ENCODE results near the gene PRKCH. TPM values are rescaled to one million over a fixed set of nuclear protein-coding genes. Genes with fewer than 3 reads are reported as not detected.

Gene PRKCH
- total and polyA plus RNA-seq, 2 of the 13 experiments (the other 11 are each of a cell fraction or from before 2014, with no cell fraction given) = 0.48 to 1.3 TPM

DNA sequence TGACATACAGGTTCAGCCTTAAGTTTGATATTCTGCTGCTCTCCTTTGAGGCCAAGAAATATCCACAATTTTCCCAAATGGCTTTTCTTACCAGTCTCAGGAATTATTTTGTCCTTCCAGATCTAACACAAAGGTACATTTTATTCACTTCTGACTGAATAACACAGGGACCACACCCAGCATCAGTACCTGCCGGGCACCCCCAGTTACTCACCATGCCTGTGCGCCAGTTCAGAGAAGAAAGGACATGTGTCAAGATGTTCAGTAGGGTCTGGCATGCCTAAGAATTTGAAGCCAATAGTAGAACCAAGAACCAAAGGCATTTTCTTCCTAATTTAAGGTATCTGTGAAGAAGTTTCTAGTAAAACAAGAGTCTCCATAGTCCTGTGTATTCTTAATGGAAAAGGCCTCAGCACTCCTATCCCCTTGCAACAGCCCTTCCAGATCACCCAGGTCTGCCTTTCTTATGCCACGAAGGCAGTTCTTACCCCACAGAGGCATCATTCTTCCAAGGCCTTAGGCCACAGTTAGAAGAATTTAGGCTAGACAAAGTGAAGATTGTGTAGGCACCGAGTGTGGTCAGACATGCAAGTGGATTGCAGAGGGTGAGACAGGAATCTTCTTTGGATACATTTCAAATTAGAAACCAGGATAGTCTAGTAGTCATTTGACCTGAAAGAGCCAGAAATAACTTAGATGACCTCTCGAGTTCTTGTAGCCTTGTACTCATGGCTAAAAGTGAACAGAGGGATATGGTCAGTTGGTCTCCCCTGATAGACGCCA lies 233.9 kb downstream of the PRKCH start:
- ChIA-PET POLR2A (interaction anchor here (1.8 to 4.3 kb wide), 3 partner anchors 12 to 31 kb away, joined by 5 to 99 read pairs (median 6); no protein-coding TSS in a partner anchor), CTCF (ENCODE audit: low intra/inter-chr PET ratio, low total read pairs) (no interaction called here)
- H3K27ac ChIP-seq (ENCODE audit: extremely low read length, insufficient read depth, low read length) = peak overlapping the region; percentile 84
- no peaks in the 10 kb centered on the region for H3K36me3 ChIP-seq (replicated peaks in 1 of 2; ENCODE audit: control insufficient read depth in 1 of 2, insufficient read depth in 2 of 2, low read length in 2 of 2)
- H3K4me3 ChIP-seq (replicated peaks in 1 of 3; ENCODE audit: insufficient read depth in 1 of 3, low read depth in 2 of 3, low read length in 3 of 3) = no peak overlapping the region
- no peak overlapping the region for H2AFZ ChIP-seq (ENCODE audit: low read length)
- peaks cover 88% of the 10 kb centered on the region for H3K4me1 ChIP-seq (ENCODE audit: insufficient read depth, low read length)
- no peaks in the 10 kb centered on the region for H3K9me3 ChIP-seq (ENCODE audit: low read length)
- no peak for FAIRE-seq
- H3K9ac ChIP-seq (ENCODE audit: insufficient read depth, low read depth, low read length) = 0 out of 2 replicates have a peak overlapping the region, but pooled peaks have one; percentile 58
- no TSS peak for BruUV-seq (replicated peaks)
- H3K4me2 ChIP-seq (ENCODE audit: low read depth, low read length) = no peak overlapping the region
- 79% methylated on average over 6 of the region's 6 CpGs for WGBS (ENCODE audit: low lambda C conversion rate)
- no peak for ATAC-seq
- H4K20me1 ChIP-seq (ENCODE audit: insufficient read depth, low read length) = no peaks in the 10 kb centered on the region
- DNase-seq (ENCODE audit: low spot score) = no peak
- no peaks in the 10 kb centered on the region for H3K27me3 ChIP-seq (ENCODE audit: control insufficient read depth in 1 of 2, insufficient read depth in 2 of 2, low read length in 2 of 2)
- TF ChIP-seq MTA1 (CRISPR knock-in tag; IDR thresholded peaks at IDR 0.05; ENCODE audit: borderline replicate concordance) (no peak), HCFC1 (IDR thresholded peaks at IDR 0.05; ENCODE audit: low read depth, low read length) (no peak), ZNF567 (CRISPR knock-in tag; IDR thresholded peaks at IDR 0.05; ENCODE audit: borderline replicate concordance) (no peak), RXRB (CRISPR knock-in tag; IDR thresholded peaks at IDR 0.05; ENCODE audit: borderline replicate concordance) (no peak), ESRRA (CRISPR knock-in tag; IDR thresholded peaks at IDR 0.05; ENCODE audit: low read depth) (no peak), ZNF10 (CRISPR knock-in tag; IDR thresholded peaks at IDR 0.05; ENCODE audit: borderline replicate concordance, low read depth) (no peak), CC2D1A (CRISPR knock-in tag; IDR thresholded peaks at IDR 0.05) (no peak), ZNF672 (CRISPR knock-in tag; IDR thresholded peaks at IDR 0.05) (no peak), CCDC6 (CRISPR knock-in tag; IDR thresholded peaks at IDR 0.05) (no peak), JARID2 (CRISPR knock-in tag; IDR thresholded peaks at IDR 0.05; ENCODE audit: insufficient replicate concordance) (no peak), ZMYM2 (CRISPR knock-in tag; IDR thresholded peaks at IDR 0.05) (no peak)
- TF ChIP-seq, protein P1, sequence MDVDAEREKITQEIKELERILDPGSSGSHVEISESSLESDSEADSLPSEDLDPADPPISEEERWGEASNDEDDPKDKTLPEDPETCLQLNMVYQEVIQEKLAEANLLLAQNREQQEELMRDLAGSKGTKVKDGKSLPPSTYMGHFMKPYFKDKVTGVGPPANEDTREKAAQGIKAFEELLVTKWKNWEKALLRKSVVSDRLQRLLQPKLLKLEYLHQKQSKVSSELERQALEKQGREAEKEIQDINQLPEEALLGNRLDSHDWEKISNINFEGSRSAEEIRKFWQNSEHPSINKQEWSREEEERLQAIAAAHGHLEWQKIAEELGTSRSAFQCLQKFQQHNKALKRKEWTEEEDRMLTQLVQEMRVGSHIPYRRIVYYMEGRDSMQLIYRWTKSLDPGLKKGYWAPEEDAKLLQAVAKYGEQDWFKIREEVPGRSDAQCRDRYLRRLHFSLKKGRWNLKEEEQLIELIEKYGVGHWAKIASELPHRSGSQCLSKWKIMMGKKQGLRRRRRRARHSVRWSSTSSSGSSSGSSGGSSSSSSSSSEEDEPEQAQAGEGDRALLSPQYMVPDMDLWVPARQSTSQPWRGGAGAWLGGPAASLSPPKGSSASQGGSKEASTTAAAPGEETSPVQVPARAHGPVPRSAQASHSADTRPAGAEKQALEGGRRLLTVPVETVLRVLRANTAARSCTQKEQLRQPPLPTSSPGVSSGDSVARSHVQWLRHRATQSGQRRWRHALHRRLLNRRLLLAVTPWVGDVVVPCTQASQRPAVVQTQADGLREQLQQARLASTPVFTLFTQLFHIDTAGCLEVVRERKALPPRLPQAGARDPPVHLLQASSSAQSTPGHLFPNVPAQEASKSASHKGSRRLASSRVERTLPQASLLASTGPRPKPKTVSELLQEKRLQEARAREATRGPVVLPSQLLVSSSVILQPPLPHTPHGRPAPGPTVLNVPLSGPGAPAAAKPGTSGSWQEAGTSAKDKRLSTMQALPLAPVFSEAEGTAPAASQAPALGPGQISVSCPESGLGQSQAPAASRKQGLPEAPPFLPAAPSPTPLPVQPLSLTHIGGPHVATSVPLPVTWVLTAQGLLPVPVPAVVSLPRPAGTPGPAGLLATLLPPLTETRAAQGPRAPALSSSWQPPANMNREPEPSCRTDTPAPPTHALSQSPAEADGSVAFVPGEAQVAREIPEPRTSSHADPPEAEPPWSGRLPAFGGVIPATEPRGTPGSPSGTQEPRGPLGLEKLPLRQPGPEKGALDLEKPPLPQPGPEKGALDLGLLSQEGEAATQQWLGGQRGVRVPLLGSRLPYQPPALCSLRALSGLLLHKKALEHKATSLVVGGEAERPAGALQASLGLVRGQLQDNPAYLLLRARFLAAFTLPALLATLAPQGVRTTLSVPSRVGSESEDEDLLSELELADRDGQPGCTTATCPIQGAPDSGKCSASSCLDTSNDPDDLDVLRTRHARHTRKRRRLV (CRISPR knock-in tag; IDR thresholded peaks at IDR 0.05) = no peak
- TF ChIP-seq, protein P2, sequence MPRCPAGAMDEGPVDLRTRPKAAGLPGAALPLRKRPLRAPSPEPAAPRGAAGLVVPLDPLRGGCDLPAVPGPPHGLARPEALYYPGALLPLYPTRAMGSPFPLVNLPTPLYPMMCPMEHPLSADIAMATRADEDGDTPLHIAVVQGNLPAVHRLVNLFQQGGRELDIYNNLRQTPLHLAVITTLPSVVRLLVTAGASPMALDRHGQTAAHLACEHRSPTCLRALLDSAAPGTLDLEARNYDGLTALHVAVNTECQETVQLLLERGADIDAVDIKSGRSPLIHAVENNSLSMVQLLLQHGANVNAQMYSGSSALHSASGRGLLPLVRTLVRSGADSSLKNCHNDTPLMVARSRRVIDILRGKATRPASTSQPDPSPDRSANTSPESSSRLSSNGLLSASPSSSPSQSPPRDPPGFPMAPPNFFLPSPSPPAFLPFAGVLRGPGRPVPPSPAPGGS (CRISPR knock-in tag; IDR thresholded peaks at IDR 0.05) = no peak
- TF ChIP-seq, protein P3, sequence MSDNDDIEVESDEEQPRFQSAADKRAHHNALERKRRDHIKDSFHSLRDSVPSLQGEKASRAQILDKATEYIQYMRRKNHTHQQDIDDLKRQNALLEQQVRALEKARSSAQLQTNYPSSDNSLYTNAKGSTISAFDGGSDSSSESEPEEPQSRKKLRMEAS (IDR thresholded peaks at IDR 0.05) = no peak
- TF ChIP-seq, protein P4, sequence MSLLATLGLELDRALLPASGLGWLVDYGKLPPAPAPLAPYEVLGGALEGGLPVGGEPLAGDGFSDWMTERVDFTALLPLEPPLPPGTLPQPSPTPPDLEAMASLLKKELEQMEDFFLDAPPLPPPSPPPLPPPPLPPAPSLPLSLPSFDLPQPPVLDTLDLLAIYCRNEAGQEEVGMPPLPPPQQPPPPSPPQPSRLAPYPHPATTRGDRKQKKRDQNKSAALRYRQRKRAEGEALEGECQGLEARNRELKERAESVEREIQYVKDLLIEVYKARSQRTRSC (CRISPR knock-in tag; IDR thresholded peaks at IDR 0.05; ENCODE audit: low read depth) = no peak
- intact Hi-C loops (cut with micrococcal nuclease; ENCODE audit: unreplicated experiment) (no loop called here), in situ Hi-C loops (cut with HindIII; ENCODE audit: extremely low pct_ligation_motif_present, low pct_unique_long_range_greater_than_20kb) (no loop called here)
- no peaks in the 10 kb centered on the region for H3K79me2 ChIP-seq (ENCODE audit: insufficient read depth, low read length)
